Loucy (cell line): ENCODE results near the gene GPAM.

Experiments
- EZH2phosphoT487 ChIP-seq: fragments of 200-600 bp; IDR thresholded peaks from 2 replicates; pipeline ENCODE4 v1.6.1; 2018; ENCODE audit warnings: antibody characterized with exemption, mild to moderate bottlenecking, moderate library complexity, borderline replicate concordance
- TF ChIP-seq, protein P1 (sequence below): fragments of 200-600 bp; sonication (generic); conservative IDR thresholded peaks from 2 replicates; pipeline ENCODE4 v1.5.1; 2014; ENCODE audit warnings: mild to moderate bottlenecking, antibody characterized with exemption, low read length

GRCh38 chr10:112218036-112218390 lies 34.4 kb upstream of the GPAM start:
- TF ChIP-seq, protein P1, sequence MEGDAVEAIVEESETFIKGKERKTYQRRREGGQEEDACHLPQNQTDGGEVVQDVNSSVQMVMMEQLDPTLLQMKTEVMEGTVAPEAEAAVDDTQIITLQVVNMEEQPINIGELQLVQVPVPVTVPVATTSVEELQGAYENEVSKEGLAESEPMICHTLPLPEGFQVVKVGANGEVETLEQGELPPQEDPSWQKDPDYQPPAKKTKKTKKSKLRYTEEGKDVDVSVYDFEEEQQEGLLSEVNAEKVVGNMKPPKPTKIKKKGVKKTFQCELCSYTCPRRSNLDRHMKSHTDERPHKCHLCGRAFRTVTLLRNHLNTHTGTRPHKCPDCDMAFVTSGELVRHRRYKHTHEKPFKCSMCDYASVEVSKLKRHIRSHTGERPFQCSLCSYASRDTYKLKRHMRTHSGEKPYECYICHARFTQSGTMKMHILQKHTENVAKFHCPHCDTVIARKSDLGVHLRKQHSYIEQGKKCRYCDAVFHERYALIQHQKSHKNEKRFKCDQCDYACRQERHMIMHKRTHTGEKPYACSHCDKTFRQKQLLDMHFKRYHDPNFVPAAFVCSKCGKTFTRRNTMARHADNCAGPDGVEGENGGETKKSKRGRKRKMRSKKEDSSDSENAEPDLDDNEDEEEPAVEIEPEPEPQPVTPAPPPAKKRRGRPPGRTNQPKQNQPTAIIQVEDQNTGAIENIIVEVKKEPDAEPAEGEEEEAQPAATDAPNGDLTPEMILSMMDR, result no peak
- no peak for TF ChIP-seq EZH2phosphoT487
